Activated CD4-positive, alpha-beta memory T cell treated with anti-CD3 and anti-CD28 coated beads for 36 hours (primary cell): ENCODE data around the gene OBSL1. TPM values are rescaled to one million over a fixed set of nuclear protein-coding genes. Genes with fewer than 3 reads are reported as not detected.

ENCODE experiments used
- CTCF ChIA-PET: fragments of 350-600 bp; sonication (Branson Sonifier 250); formaldehyde crosslinking; loops from one replicate; lab custom pipeline; 2021; ENCODE audit warnings: antibody characterized with exemption, inconsistent platforms; lab: Charles Lee
- POLR2A ChIA-PET: fragments of 350-600 bp; sonication (Branson Sonifier 250); formaldehyde crosslinking; loops from one replicate; lab custom pipeline; 2021; ENCODE audit warnings: antibody characterized with exemption; lab: Charles Lee
- DNase-seq: peaks from one replicate; pipeline ENCODE4 v3.0.0-alpha.2; 2020
- H3K27ac Mint-ChIP-seq: one replicate; pipeline ENCODE4 v1.8.0; 2021; ENCODE audit warnings: mixed read lengths
- H3K27me3 Mint-ChIP-seq: one replicate; pipeline ENCODE4 v1.8.0; 2021; ENCODE audit warnings: mixed read lengths
- H3K36me3 Mint-ChIP-seq: one replicate; pipeline ENCODE4 v1.8.0; 2021; ENCODE audit warnings: mixed read lengths
- H3K4me1 Mint-ChIP-seq: one replicate; pipeline ENCODE4 v1.8.0; 2021; ENCODE audit warnings: low read depth, mixed read lengths
- H3K4me3 Mint-ChIP-seq: one replicate; pipeline ENCODE4 v1.8.0; 2021; ENCODE audit warnings: mild to moderate bottlenecking, mixed read lengths
- H3K9me3 Mint-ChIP-seq: one replicate; pipeline ENCODE4 v1.8.0; 2021; ENCODE audit warnings: mixed read lengths
- intact Hi-C: fragments of 100-400 bp; cut with micrococcal nuclease; formaldehyde crosslinking; loops from one replicate; pipeline ENCODE4 v1.15.1; 2023
- total RNA-seq, 2 experiments: library from RNA; stranded (reverse); gene quantifications; one replicate each; pipeline ENCODE4 v1.2.3, GENCODE V29; 2021

Gene OBSL1
- total RNA-seq: under 1 TPM; 0.83 to 0.94 TPM

DNA sequence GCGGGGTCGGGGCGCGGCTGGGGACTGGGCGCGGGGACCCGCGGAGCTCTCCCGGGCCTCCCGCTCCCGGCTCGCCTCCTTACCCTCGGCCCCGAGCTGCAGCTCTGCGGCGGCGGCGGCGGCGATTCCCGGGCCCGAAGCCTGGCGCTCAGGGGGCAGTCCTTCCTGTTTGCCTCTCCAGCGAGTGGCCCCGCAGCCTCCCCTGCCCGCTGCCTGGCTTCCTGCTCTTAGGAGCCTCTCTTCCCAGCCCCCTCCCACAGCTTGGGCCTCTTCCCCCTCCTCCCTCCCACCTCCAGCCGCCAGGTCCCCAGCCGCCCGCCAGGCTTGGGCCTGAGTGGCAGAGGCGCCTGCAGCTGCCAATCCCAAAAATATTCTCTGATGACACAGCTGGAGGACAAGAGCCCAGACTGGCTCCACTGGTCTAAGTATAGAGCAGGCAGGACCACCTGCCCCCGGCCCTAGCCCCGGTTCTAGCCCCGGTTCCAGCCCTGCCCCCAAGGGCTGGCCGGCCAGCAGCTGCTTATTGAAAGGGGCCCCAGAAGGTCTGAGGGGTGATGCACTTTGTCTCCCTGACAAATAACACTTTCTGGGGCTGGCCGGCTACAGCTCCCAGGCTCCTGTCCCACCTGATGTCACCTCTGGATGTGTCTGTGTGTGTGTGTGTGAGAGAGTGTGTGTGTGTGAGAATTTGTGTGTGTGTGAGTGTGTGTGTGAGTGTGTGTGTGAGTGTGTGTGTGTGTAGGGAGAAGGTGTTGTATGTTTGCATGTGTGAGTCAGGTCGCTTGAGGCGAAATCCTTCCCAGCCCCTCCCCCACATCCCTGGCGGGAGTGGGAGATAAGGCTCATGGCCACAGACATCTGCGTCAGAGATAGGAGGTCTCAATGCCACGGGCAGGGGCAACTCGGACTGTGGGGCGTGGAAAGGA is at the start of gene OBSL1:
OBSL1 (minus strand) TSS at position 229 of the 926 bp plus-strand sequence. CDS start 307 bp downstream, outside the sequence.
- CTCF ChIA-PET: interaction anchor here (1.5 to 2.1 kb wide), 3 partner anchors 11 to 76 kb away, joined by 3 to 24 read pairs (median 4); no protein-coding TSS in a partner anchor
- Mint-ChIP-seq H3K27me3 (peaks cover 38% of the 10 kb centered on the region), H3K4me1 (no peaks in the 10 kb centered on the region), H3K4me3 (peak within 1 kb of the TSS; percentile 37), H3K27ac (no peak within 1 kb of the TSS), H3K9me3 (no peaks in the 10 kb centered on the region), H3K36me3 (no peaks in the 10 kb centered on the region)
- intact Hi-C loops: no loop called here
- no peak for DNase-seq
- POLR2A ChIA-PET: no interaction called here

DNA sequence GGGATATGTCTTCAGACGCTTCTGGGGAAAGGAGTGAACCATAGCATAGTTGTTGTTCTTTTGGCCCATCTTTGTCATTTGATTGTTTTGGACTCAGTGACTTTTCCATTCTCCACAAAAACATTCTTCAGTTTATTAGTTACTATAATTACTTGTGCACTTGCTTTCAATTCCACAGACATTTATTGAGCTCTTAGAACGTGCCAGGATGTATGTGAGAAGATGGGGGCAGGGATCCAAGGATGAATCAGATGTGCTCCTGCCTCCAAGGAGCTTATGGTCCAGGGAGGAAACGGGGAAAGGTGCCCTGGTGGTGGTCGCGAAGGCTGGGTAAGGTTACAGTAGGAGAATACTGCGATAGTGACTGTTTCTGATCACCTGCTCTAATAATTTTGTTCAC is 49.2 kb upstream of the OBSL1 start:
- Mint-ChIP-seq H3K27me3 (peaks cover 2% of the 10 kb centered on the region), H3K4me3 (no peak overlapping the region), H3K27ac (no peak overlapping the region), H3K9me3 (no peaks in the 10 kb centered on the region), H3K4me1 (no peaks in the 10 kb centered on the region), H3K36me3 (no peaks in the 10 kb centered on the region)
- intact Hi-C loops: no loop called here
- DNase-seq: no peak
- ChIA-PET POLR2A (no interaction called here), CTCF (interaction anchor here (1.2 kb wide), 1 partner anchor 60 kb away, joined by 4 read pairs; no protein-coding TSS in a partner anchor)

DNA sequence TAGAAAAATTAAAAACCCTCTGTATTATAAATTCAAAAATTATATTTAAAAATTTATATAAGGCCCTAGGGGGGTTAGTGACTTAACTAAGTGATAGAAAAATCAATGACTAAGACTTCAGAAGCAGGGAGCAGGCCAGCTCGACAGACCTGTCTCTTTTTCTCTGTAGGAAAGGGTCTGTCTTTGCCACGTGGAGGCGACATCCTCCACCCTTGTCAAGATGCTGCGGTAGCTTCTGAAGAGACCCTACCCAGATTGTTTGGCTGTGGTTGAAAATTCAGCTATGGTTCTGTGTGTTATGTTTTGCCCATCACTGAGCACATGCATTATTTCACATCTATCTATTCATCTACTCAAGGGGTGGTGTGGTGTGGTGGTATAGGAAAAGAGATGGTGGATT is 47.9 kb upstream of the OBSL1 start:
- no peak for DNase-seq
- POLR2A ChIA-PET: no interaction called here
- Mint-ChIP-seq H3K27ac (no peak overlapping the region), H3K27me3 (peaks cover 2% of the 10 kb centered on the region), H3K4me3 (no peak overlapping the region), H3K4me1 (no peaks in the 10 kb centered on the region), H3K9me3 (no peaks in the 10 kb centered on the region), H3K36me3 (no peaks in the 10 kb centered on the region)
- CTCF ChIA-PET: no interaction called here
- intact Hi-C loops: no loop called here

- no peak for DNase-seq
- ChIA-PET CTCF (no interaction called here), POLR2A (no interaction called here)
- Mint-ChIP-seq H3K4me3 (no peak overlapping the region), H3K27ac (no peak overlapping the region), H3K4me1 (no peaks in the 10 kb centered on the region), H3K27me3 (peaks cover 2% of the 10 kb centered on the region), H3K9me3 (no peaks in the 10 kb centered on the region), H3K36me3 (no peaks in the 10 kb centered on the region)
- intact Hi-C loops: no loop called here
Measured at GRCh38 chr2:219618733-219619122, 47.4 kb upstream of the OBSL1 start.

- H3K27me3 Mint-ChIP-seq: no peaks in the 10 kb centered on the region
- ChIA-PET POLR2A (no interaction called here), CTCF (interaction anchor here (1.0 kb wide), 1 partner anchor 121 kb away, joined by 3 read pairs; a partner anchor contains a TSS)
- no peaks in the 10 kb centered on the region for H3K36me3 Mint-ChIP-seq
- intact Hi-C loops: no loop called here
- H3K9me3 Mint-ChIP-seq: no peaks in the 10 kb centered on the region
- peaks cover 6% of the 10 kb centered on the region for H3K4me1 Mint-ChIP-seq
- H3K4me3 Mint-ChIP-seq: no peak overlapping the region
- H3K27ac Mint-ChIP-seq: no peak overlapping the region
- DNase-seq: no peak
Measured at GRCh38 chr2:219616550-219616949, 45.2 kb upstream of the OBSL1 start.

- no peak overlapping the region for H3K4me3 Mint-ChIP-seq
- ChIA-PET CTCF (no interaction called here), POLR2A (no interaction called here)
- no peaks in the 10 kb centered on the region for H3K9me3 Mint-ChIP-seq
- no peak overlapping the region for H3K27ac Mint-ChIP-seq
- intact Hi-C loops: no loop called here
- H3K4me1 Mint-ChIP-seq: peaks cover 6% of the 10 kb centered on the region
- peaks cover 3% of the 10 kb centered on the region for H3K36me3 Mint-ChIP-seq
- H3K27me3 Mint-ChIP-seq: no peaks in the 10 kb centered on the region
- DNase-seq: no peak
Measured at GRCh38 chr2:219615894-219616293, 44.6 kb upstream of the OBSL1 start.

DNA sequence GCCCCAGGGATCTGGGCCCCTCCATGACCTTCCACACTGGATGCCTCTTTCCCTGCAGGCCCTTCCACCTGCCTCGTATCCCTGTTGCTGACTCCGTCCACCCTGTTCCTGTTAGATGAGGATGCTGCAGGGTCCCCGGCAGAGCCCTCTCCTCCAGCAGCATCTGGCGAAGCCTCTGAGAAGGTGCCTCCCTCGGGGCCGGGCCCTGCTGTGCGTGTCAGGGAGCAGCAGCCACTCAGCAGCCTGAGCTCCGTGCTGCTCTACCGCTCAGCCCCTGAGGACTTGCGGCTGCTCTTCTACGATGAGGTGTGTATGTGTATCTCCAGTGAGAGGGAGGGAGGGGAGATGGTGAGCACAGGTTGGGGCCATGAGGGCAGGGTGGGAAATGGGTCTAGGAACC is 43.7 kb upstream of the OBSL1 start:
- H3K36me3 Mint-ChIP-seq: peaks cover 5% of the 10 kb centered on the region
- CTCF ChIA-PET: no interaction called here
- H3K4me1 Mint-ChIP-seq: peaks cover 6% of the 10 kb centered on the region
- DNase-seq: no peak
- POLR2A ChIA-PET: no interaction called here
- intact Hi-C loops: no loop called here
- H3K27me3 Mint-ChIP-seq: no peaks in the 10 kb centered on the region
- no peaks in the 10 kb centered on the region for H3K9me3 Mint-ChIP-seq
- no peak overlapping the region for H3K27ac Mint-ChIP-seq
- no peak overlapping the region for H3K4me3 Mint-ChIP-seq

- CTCF ChIA-PET: no interaction called here
- H3K4me3 Mint-ChIP-seq: no peak overlapping the region
- H3K9me3 Mint-ChIP-seq: no peaks in the 10 kb centered on the region
- H3K4me1 Mint-ChIP-seq: peaks cover 6% of the 10 kb centered on the region
- DNase-seq: no peak
- POLR2A ChIA-PET: no interaction called here
- no peaks in the 10 kb centered on the region for H3K27me3 Mint-ChIP-seq
- H3K27ac Mint-ChIP-seq: no peak overlapping the region
- intact Hi-C loops: no loop called here
- peaks cover 5% of the 10 kb centered on the region for H3K36me3 Mint-ChIP-seq
Measured at GRCh38 chr2:219614076-219614860, 42.9 kb upstream of the OBSL1 start.

- CTCF ChIA-PET: no interaction called here
Measured at GRCh38 chr2:219613461-219614070, 42.2 kb upstream of the OBSL1 start.

DNA sequence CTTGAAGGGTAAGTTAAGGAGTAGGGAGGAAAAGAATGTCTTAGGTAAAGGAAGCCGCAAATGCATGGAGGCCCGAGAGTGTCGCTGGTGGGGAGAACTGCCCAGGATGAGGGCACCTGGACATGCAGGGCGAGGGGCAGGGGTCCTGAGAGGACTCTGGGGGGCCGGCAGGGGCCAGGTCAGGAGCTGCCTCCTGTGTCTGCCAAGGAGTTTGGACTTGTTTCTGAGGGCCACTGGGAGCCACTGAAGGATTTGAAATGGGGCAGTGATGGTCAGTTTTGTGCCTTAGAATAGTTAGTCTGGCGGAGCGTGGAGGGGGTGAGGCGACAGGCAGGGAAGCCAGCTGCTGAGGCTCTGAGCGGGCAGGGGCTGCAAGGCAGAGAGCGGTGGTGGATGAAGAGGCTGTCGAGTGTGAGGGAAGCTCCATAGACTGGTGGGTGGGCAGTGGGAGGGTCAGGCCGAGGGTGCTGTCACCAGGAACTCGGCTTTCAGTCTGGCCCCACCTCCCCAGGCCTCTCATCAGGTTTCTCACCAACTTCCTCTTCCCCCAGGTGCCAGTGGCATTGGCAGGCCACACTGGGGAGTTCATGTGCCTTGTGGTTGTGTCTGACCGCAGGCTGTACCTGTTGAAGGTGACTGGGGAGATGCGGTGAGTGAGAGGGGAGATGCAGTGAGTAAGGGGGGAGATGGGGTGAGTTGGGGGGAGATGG is 41.4 kb upstream of the OBSL1 start:
- H3K9me3 Mint-ChIP-seq: no peaks in the 10 kb centered on the region
- intact Hi-C loops: no loop called here
- peaks cover 6% of the 10 kb centered on the region for H3K4me1 Mint-ChIP-seq
- DNase-seq: no peak
- no peak overlapping the region for H3K4me3 Mint-ChIP-seq
- POLR2A ChIA-PET: no interaction called here
- peaks cover 5% of the 10 kb centered on the region for H3K36me3 Mint-ChIP-seq
- no peaks in the 10 kb centered on the region for H3K27me3 Mint-ChIP-seq
- CTCF ChIA-PET: no interaction called here
- no peak overlapping the region for H3K27ac Mint-ChIP-seq

More at GRCh38 chr2:219613461-219614070, 42.2 kb upstream of the OBSL1 start:
- H3K27me3 Mint-ChIP-seq: no peaks in the 10 kb centered on the region
- H3K27ac Mint-ChIP-seq: no peak overlapping the region
- H3K4me1 Mint-ChIP-seq: peaks cover 6% of the 10 kb centered on the region
- H3K36me3 Mint-ChIP-seq: peaks cover 5% of the 10 kb centered on the region
- no peak for DNase-seq
- no peak overlapping the region for H3K4me3 Mint-ChIP-seq
- POLR2A ChIA-PET: no interaction called here
- H3K9me3 Mint-ChIP-seq: no peaks in the 10 kb centered on the region
- intact Hi-C loops: no loop called here

- Mint-ChIP-seq H3K4me3 (no peak overlapping the region), H3K36me3 (peaks cover 7% of the 10 kb centered on the region), H3K27ac (no peak overlapping the region), H3K9me3 (no peaks in the 10 kb centered on the region), H3K4me1 (peaks cover 6% of the 10 kb centered on the region), H3K27me3 (no peaks in the 10 kb centered on the region)
- intact Hi-C loops: no loop called here
- ChIA-PET POLR2A (no interaction called here), CTCF (no interaction called here)
- no peak for DNase-seq
Measured at GRCh38 chr2:219611866-219612576, 40.7 kb upstream of the OBSL1 start.
